LNCAP (cell line): ENCODE measurements around the gene MAST4.

Experiments
- CTCF ChIP-seq: fragments of 450-650 bp; IDR thresholded peaks from 2 replicates; pipeline ENCODE4 v1.5.1; 2017; ENCODE audit warnings: mild to moderate bottlenecking

The MAST4 gene

GRCh38 chr5:66888613-66889012 lies 292.4 kb downstream of the MAST4 start:
- TF ChIP-seq CTCF, result no peak

DNA sequence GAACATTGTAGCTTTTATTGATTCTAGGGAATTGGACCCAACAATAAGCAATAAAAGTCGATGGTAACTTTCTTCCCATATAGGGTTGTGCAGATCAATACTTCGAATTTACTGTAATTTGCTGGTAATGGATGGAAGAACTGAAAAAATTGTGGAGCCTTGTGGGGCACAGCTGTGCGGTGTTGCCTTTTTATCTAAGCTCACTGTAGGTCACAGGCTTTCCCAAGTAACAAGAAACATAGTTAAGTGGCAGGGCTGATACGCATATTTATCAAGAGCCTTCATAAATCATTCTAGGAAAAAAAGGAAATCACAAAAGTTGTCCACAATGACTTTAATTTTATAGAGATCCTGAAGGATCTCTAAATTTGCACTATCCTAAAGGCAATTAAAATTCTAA lies 292.9 kb downstream of the MAST4 start:
- no peak for TF ChIP-seq CTCF

DNA sequence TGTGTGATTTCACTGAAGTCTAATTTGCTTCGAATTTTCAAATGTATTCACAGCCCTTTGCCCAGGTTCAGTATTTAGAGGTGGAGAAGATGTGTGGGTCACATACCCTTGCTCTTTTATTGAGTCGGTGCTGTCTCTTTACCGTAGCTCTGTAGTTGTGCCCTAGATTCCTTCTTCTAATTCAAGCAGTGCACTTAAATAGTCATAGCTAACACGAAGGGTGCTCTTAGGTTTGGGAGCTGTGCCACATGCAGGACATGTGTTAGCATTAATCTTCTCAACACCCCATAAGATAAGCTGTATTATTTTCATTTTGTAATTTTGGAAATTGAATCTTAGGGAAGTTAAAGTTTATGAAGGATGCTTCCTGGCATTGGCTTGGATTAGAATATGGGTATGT lies 293.3 kb downstream of the MAST4 start:
- TF ChIP-seq CTCF, result no peak

DNA sequence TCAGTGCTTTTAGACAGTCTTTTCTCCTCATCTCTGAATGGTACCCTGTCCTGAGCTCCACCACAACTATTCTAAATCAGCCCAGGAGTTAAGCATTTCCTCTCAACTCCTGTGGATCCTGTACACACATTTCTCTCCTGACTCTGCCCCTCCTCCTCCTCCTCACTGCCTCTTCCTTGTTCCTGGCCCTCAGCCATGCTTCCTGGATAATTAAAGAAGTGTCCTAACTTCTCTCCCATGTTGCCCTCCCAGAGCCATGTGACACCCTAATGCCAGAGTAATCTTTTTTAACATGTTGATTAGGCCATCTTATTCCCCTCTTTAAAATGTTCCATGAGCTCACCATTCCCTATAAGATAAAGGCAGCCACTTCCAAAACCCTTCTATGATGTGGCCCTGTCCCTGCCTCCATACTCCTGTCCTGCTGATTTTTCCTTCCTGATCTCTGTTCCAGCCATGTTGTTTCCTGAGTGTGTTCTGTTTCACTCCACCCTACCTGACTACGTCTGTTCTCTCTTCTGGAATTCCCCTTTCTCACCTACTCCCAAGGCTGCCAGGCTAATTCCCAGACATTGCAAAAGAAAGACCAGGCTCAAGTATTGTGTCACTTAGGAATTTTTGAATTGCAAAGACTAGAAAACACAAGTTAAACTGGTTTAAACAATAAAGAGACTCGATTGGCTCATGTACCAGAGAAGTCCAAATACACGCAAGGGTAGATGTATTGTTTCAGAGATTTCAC lies 295.2 kb downstream of the MAST4 start:
- TF ChIP-seq CTCF, result no peak

DNA sequence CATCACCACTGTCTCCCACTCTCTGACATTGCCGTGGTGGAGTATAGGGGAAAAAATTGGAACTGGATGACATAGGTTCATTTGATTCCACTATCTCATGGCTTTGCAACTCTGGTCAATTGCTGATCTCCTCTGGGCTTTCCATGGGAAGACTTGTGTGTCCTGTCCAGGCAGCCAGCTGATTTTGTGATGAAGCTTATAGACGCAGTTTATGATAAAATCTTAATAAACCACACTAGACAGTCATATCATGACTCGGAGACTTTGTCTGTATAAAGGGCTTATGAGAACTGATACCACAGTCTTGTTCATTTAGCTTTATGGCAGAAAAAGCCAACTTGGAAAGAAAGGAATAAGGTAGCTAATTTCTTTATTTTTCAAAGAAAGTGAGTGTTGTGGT lies 296.5 kb downstream of the MAST4 start:
- TF ChIP-seq CTCF, result no peak

DNA sequence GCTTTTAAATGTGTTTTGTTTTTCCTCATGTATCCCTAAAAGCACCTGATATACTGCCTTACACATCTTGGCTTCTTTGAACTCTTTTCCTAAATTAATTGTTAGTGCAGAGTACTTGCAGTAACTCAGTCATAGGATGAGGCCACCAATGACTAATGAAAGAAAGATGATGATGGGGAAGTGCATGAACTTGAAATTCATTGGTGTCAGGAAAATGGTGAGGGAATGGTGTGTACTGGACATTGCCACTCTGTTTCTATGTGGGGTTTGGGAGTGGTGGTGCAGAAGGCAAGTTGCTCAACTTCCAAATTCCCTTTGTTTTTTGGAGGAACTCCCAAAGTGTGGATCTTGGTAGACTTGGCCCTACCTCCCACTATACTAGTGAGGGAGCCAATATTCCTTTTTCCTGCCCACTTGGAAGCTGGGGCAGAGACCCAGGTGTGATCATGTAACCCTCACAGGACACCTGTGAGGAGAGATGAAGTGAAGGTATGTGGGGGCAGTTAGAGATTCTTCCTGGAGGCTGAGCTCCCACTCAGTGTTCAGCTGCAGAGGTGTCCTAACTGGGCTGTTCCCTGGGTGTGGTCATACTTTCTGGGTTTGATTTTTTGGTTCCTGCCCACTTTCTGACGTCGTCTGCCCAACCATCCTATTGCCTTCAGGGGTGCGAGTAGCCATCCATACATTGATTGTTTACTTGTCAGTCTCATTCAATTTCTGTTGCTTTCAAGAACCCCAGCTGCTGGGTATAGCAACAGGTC lies 298.5 kb downstream of the MAST4 start:
- no peak for TF ChIP-seq CTCF

DNA sequence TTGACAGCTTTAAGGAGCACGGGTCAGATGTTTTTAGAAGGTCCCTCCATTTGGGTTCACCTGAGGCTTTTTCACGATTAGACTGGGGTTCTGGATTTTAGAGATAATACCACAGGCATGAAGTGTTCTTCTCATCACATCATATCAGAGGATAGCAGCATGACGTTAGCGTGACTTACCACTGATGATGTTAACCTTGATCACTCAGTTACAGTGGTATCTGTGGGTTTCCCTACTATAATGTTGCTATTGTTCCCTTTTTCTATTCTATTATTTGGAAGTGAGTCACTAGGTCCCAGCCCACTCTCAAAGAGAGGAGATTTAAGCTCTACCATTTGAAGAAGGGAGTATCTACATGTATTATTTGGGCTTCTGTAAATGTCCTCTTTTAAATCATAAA lies 300.0 kb downstream of the MAST4 start:
- no peak for TF ChIP-seq CTCF
